Muscle of leg (tissue), 11 donors: ENCODE measurements around the gene ZNF14. TPM values are rescaled to one million over a fixed set of nuclear protein-coding genes. Genes with fewer than 3 reads are reported as not detected.
A peak's percentile ranks its signal among the peaks of the same experiment; 100 is the strongest.
"Not testable (repeated sequence)": the region's sequence is repeated elsewhere in the genome, so short reads cannot be mapped to it uniquely, and the experiment has no call there.

Experiments used
- DNase-seq: peaks from one replicate; pipeline ENCODE4 v3.0.0; 2013
- H3K27ac ChIP-seq: one replicate; pipeline ENCODE4 v1.5.1; 2013; ENCODE audit warnings: mild to moderate bottlenecking, low read length, control low read depth
- H3K27me3 ChIP-seq: one replicate; pipeline ENCODE4 v1.6.1; 2013; ENCODE audit warnings: low read length; ENCODE audit not compliant: control insufficient read depth, insufficient read depth
- H3K36me3 ChIP-seq: one replicate; pipeline ENCODE4 v1.6.1; 2013; ENCODE audit warnings: low read length; ENCODE audit not compliant: control insufficient read depth, insufficient read depth
- H3K4me1 ChIP-seq: one replicate; pipeline ENCODE4 v1.6.1; 2013; ENCODE audit warnings: low read length; ENCODE audit not compliant: control insufficient read depth, insufficient read depth
- H3K4me3 ChIP-seq: one replicate; pipeline ENCODE4 v1.5.1; 2013; ENCODE audit warnings: low read length, control low read depth
- H3K9me3 ChIP-seq: replicated peaks from 2 replicates; pipeline ENCODE4 v1.6.1; 2013; ENCODE audit warnings: low read depth, low read length; ENCODE audit not compliant: control insufficient read depth
- WGBS: methylation state at CpG from one replicate; pipeline ENCODE4 v1.1.5; 2013; ENCODE audit warnings: missing lambda C conversion rate; ENCODE audit not compliant: insufficient coverage; 5-methylcytosine and 5-hydroxymethylcytosine counted together
- polyA plus RNA-seq, 8 donors: library from polyadenylated mRNA; unstranded; fragments of 120-200 nt; gene quantifications; one replicate each; pipeline versions ENCODE4 v1.2.1 to v1.2.3, GENCODE V29; 2013; ENCODE audit warnings: inconsistent platforms in 1 of 8, low replicate concordance in 1 of 8; ENCODE audit not compliant: insufficient read length in 8 of 8, insufficient read depth in 1 of 8
- total RNA-seq: library from RNA; stranded (reverse); fragments of 120-200 nt; gene quantifications from one replicate; pipeline ENCODE4 v1.2.4, GENCODE V29; 2013

Gene ZNF14
- total and polyA plus RNA-seq, 9 donors = 3.6 to 9.1 (median 5.0) TPM

GRCh38 chr19:19689023-19689422, 43.9 kb downstream of the ZNF14 start:
- H3K4me3 ChIP-seq, H3K9me3 ChIP-seq: not testable (repeated sequence)

GRCh38 chr19:19687090-19687489, 45.8 kb downstream of the ZNF14 start:
- Histone ChIP-seq H3K9me3 (peaks cover 6% of the 10 kb centered on the region), H3K36me3 (no peaks in the 10 kb centered on the region), H3K27ac (no peak overlapping the region), H3K4me1 (no peaks in the 10 kb centered on the region), H3K4me3 (no peak overlapping the region), H3K27me3 (no peaks in the 10 kb centered on the region)
- no peak for DNase-seq
- WGBS = 67% methylated on average over 1 of the region's 3 CpGs

More at GRCh38 chr19:19689023-19689422, 43.9 kb downstream of the ZNF14 start:
- not testable (repeated sequence) for H3K36me3 ChIP-seq, DNase-seq, H3K4me1 ChIP-seq, H3K27me3 ChIP-seq, H3K27ac ChIP-seq
- no CpG with 5 or more reads among the region's 10 CpGs for WGBS

DNA sequence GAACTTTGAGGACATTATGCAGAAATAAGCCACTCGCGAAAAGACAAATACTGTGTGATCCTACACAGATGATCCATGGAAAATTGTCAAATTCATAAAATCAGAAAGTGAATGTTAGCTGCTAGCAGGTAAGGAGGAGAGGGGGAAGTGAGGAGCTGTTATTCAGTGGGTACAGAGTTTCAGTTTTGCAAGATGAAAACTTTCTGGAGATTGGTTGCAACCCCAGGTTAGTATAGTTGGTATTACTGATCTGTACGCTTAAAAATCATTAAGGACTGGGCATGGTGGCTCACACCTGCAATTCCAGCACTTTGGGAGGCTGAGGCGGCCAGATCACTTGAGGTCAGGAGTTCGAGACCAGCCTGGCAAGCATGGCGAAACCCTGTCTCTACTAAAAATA, 46.3 kb downstream of the ZNF14 start:
- H3K9me3 ChIP-seq = peaks cover 6% of the 10 kb centered on the region
- 88% methylated on average over 5 of the region's 6 CpGs for WGBS
- H3K4me3 ChIP-seq = no peak overlapping the region
- H3K36me3 ChIP-seq = no peaks in the 10 kb centered on the region
- H3K27me3 ChIP-seq = no peaks in the 10 kb centered on the region
- H3K4me1 ChIP-seq = no peaks in the 10 kb centered on the region
- H3K27ac ChIP-seq = no peak overlapping the region
- DNase-seq = no peak

GRCh38 chr19:19686119-19686518, 46.8 kb downstream of the ZNF14 start:
- not testable (repeated sequence) for H3K9me3 ChIP-seq

DNA sequence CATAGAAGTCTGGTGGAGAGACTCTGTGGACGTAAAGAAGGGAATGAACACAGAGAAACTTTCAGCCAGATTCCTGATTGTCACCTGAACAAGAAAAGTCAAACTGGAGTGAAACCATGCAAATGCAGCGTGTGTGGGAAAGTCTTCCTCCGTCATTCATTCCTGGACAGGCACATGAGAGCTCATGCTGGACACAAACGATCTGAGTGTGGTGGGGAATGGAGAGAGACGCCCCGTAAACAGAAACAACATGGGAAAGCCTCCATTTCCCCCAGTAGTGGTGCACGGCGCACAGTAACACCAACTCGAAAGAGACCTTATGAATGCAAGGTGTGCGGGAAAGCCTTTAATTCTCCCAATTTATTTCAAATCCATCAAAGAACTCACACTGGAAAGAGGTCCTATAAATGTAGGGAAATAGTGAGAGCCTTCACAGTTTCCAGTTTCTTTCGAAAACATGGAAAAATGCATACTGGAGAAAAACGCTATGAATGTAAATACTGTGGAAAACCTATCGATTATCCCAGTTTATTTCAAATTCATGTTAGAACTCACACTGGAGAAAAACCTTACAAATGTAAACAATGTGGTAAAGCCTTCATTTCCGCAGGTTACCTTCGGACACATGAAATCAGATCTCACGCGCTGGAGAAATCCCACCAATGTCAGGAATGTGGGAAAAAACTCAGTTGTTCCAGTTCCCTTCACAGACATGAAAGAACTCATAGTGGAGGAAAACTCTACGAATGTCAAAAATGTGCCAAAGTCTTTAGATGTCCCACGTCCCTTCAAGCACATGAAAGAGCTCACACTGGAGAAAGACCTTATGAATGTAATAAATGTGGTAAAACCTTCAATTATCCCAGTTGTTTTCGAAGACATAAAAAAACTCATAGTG, 53.5 kb downstream of the ZNF14 start:
- Histone ChIP-seq H3K4me3 (no peak overlapping the region), H3K9me3 (peaks cover 4% of the 10 kb centered on the region), H3K36me3 (peaks cover 20% of the 10 kb centered on the region), H3K4me1 (no peaks in the 10 kb centered on the region), H3K27ac (no peak overlapping the region), H3K27me3 (no peaks in the 10 kb centered on the region)
- 100% methylated on average over 6 of the region's 20 CpGs for WGBS
- DNase-seq = no peak

More at GRCh38 chr19:19686119-19686518, 46.8 kb downstream of the ZNF14 start:
- H3K4me1 ChIP-seq, H3K4me3 ChIP-seq, H3K27ac ChIP-seq, DNase-seq, H3K27me3 ChIP-seq, H3K36me3 ChIP-seq: not testable (repeated sequence)
- WGBS = 96% methylated on average over 12 of the region's 15 CpGs

GRCh38 chr19:19677579-19677978, 55.3 kb downstream of the ZNF14 start:
- H3K9me3 ChIP-seq = peaks cover 4% of the 10 kb centered on the region
- 92% methylated on average over 2 of the region's 7 CpGs for WGBS

GRCh38 chr19:19674315-19674714, 58.6 kb downstream of the ZNF14 start:
- WGBS = no CpG with 5 or more reads among the region's 6 CpGs
- Histone ChIP-seq H3K36me3 (peaks cover 12% of the 10 kb centered on the region), H3K27me3 (no peaks in the 10 kb centered on the region), H3K4me3 (no peak overlapping the region), H3K27ac (no peak overlapping the region), H3K9me3 (peaks cover 3% of the 10 kb centered on the region), H3K4me1 (peaks cover 6% of the 10 kb centered on the region)
- DNase-seq = no peak

More at GRCh38 chr19:19677579-19677978, 55.3 kb downstream of the ZNF14 start:
- Histone ChIP-seq H3K27me3 (no peaks in the 10 kb centered on the region), H3K4me3 (no peak overlapping the region), H3K27ac (no peak overlapping the region), H3K4me1 (no peaks in the 10 kb centered on the region), H3K36me3 (peaks cover 20% of the 10 kb centered on the region)
- DNase-seq = no peak

- H3K36me3 ChIP-seq = peaks cover 6% of the 10 kb centered on the region
- WGBS = no CpG with 5 or more reads among the region's 3 CpGs
- DNase-seq = no peak
Observed at GRCh38 chr19:19672816-19673215, 60.1 kb downstream of the ZNF14 start.

DNA sequence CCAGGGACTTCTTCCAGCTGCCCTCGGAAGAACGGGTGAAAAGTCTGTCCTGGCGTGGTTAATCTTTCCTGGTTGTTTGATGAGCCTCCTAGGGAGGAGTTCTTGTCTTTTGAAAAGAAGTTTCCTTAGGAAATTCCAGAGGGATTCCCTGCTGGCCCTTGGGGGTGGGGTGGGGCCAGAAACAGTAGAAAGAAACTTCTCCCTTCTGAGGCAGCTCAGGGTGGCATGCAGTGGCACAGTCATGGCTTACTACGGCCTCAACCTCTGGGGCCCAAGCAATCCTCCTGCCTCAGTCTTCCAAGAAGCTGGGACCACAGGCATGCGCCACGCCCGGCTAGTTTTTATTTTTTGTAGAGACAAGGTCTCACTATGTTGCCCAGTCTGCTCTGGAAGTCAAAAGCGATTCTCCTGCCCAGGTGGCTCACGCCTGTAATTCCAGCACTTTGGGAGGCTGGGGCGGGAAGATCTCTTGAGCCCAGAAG, 62.8 kb downstream of the ZNF14 start:
- WGBS = 80% methylated on average over 8 of the region's 10 CpGs
- peak overlapping the region; percentile 93 for H3K4me3 ChIP-seq
- peaks cover 13% of the 10 kb centered on the region for H3K4me1 ChIP-seq
- DNase-seq = peak; percentile 7
- H3K27ac ChIP-seq = no peak overlapping the region
- H3K36me3 ChIP-seq = no peaks in the 10 kb centered on the region
- no peaks in the 10 kb centered on the region for H3K9me3 ChIP-seq
- no peaks in the 10 kb centered on the region for H3K27me3 ChIP-seq

More at GRCh38 chr19:19672816-19673215, 60.1 kb downstream of the ZNF14 start:
- Histone ChIP-seq H3K9me3 (no peaks in the 10 kb centered on the region), H3K27ac (no peak overlapping the region), H3K4me3 (no peak overlapping the region), H3K4me1 (peaks cover 13% of the 10 kb centered on the region), H3K27me3 (no peaks in the 10 kb centered on the region)

GRCh38 chr19:19668230-19669012, 64.5 kb downstream of the ZNF14 start, which contains the start of gene ZNF101:
ZNF101 (plus strand) TSS chr19:19668839; CDS start chr19:19668964, 125 bp downstream.
- Histone ChIP-seq H3K27ac (peak within 1 kb of the TSS; percentile 76), H3K36me3 (no peaks in the 10 kb centered on the region), H3K27me3 (no peaks in the 10 kb centered on the region), H3K4me1 (peaks cover 13% of the 10 kb centered on the region), H3K9me3 (no peaks in the 10 kb centered on the region), H3K4me3 (peak within 1 kb of the TSS; percentile 93)
- 4% methylated on average over 34 of the region's 36 CpGs for WGBS
- peak; percentile 95 for DNase-seq
